SW 1271 (cell line): Measurements from ENCODE around the gene HSD17B2.

ENCODE experiments used
- DNase-seq, 2 experiments: peaks; one replicate each; lab custom pipeline; 2025; lab: John Stamatoyannopoulos, UW

HSD17B2 gene

GRCh38 chr16:82019535-82019934, 15.5 kb upstream of the HSD17B2 start:
- DNase-seq = no peak

GRCh38 chr16:82020051-82020450, 15.0 kb upstream of the HSD17B2 start:
- DNase-seq = no peak

- DNase-seq = no peak
Measured at GRCh38 chr16:82023206-82023605, 11.8 kb upstream of the HSD17B2 start.

- DNase-seq = no peak
Measured at GRCh38 chr16:82024316-82024715, 10.7 kb upstream of the HSD17B2 start.

- no peak for DNase-seq
Measured at GRCh38 chr16:82024883-82025282, 10.2 kb upstream of the HSD17B2 start.

- no peak for DNase-seq
Measured at GRCh38 chr16:82027629-82028064, 7.4 kb upstream of the HSD17B2 start.

GRCh38 chr16:82031116-82032084, 3.7 kb upstream of the HSD17B2 start:
- peak; percentile 12 to 53 for DNase-seq

- no peak for DNase-seq
Measured at GRCh38 chr16:82033006-82033405, 2.0 kb upstream of the HSD17B2 start.

GRCh38 chr16:82033683-82034300, 1.3 kb upstream of the HSD17B2 start:
- no peak for DNase-seq

- DNase-seq = no peak
Measured at GRCh38 chr16:82037251-82037650, 2.2 kb downstream of the HSD17B2 start.

GRCh38 chr16:82037666-82038065, 2.6 kb downstream of the HSD17B2 start:
- no peak for DNase-seq

GRCh38 chr16:82040296-82040695, 5.2 kb downstream of the HSD17B2 start:
- no peak for DNase-seq

- DNase-seq = no peak
Measured at GRCh38 chr16:82041542-82041941, 6.5 kb downstream of the HSD17B2 start.

- no peak for DNase-seq
Measured at GRCh38 chr16:82042144-82042543, 7.1 kb downstream of the HSD17B2 start.

GRCh38 chr16:82042846-82043245, 7.8 kb downstream of the HSD17B2 start:
- DNase-seq = no peak

GRCh38 chr16:82043680-82044584, 8.9 kb downstream of the HSD17B2 start:
- peak in 1 of 2 experiments; percentile 6 for DNase-seq

- DNase-seq = no peak
Measured at GRCh38 chr16:82044585-82044911, 9.5 kb downstream of the HSD17B2 start.

- DNase-seq = no peak
Measured at GRCh38 chr16:82045465-82045864, 10.4 kb downstream of the HSD17B2 start.

- no peak for DNase-seq
Measured at GRCh38 chr16:82046541-82046940, 11.5 kb downstream of the HSD17B2 start.

GRCh38 chr16:82046941-82047340, 11.9 kb downstream of the HSD17B2 start:
- no peak for DNase-seq

- DNase-seq = no peak
Measured at GRCh38 chr16:82047374-82047773, 12.3 kb downstream of the HSD17B2 start.

- DNase-seq = no peak
Measured at GRCh38 chr16:82047787-82048186, 12.7 kb downstream of the HSD17B2 start.
